HG03025 (cell line): ENCODE results near the gene HEMGN.
A peak's percentile ranks its signal among the peaks of the same experiment; 100 is the strongest.

Experiments
- ATAC-seq: cut with Tn5 transposase; IDR thresholded peaks from one replicate; pipeline ENCODE4 v1.9.1; 2021; ENCODE audit warnings: mild to moderate bottlenecking, moderate library complexity; ENCODE audit not compliant: unreplicated experiment, low FRiP score

Gene HEMGN

DNA sequence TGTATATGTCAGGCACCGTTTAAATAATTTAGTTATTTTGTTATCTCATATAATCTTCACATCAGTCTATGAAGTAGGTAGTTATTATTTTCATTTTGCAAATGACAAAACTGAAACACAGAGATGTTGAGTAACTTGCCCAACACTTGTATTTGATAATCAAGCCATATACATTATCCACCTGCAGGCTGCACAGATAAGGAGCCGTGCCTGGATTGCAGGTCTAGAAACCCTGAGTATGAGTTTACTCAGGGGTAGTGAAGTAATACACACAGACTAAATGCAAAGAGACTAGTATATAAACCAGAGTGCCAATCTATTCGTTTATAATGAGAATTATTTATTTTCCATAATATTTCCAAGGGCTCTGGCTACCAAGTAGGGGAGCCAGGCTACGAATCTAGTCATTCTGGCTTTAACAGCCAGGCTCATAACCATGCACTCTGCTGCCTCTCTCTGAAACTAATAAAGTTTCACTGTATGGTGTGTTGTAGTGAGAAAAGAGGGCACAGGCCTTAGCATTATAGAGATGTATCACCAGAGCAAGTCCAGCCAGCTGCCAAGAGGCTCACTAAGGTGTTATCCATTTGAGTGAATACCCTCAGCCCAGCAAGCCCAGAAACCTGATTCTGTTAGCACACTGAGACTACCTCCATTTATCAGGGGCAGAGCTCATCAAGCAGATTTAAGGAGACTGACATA is 4.5 kb downstream of the HEMGN start:
- ATAC-seq = no peak

GRCh38 chr9:97930972-97931371 is 7.0 kb downstream of the HEMGN start:
- no peak for ATAC-seq

DNA sequence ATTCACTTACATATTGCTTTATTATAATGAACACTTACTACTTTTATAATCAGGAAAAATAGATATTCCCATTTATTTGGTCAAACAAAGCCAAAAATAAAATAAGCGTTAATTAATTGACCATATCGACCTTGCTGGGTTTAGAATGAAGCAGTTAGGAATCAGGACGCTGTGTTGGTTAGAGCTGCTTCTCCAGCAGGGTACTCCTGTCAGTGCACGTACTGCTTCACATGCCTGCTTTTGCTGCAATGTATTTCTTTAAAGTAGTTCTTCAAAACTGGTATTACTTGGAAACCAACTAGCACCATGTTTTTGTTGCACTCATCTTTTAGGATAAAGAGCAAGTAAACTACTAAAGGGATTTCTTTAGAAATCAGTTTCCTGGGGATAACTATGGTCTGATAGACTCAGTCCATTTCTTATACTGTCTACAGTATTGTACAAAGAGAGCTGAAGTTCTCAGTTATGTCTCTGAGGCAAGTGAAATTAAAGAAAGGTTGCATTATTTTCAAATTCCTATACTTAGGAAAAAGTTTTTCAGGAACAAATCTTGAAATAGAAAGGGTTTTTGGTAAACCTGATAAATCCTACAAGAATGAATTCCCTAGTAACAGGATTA is 8.9 kb downstream of the HEMGN start:
- no peak for ATAC-seq

GRCh38 chr9:97925497-97926334 is 12.3 kb downstream of the HEMGN start:
- no peak for ATAC-seq

- no peak for ATAC-seq
Measured at GRCh38 chr9:97924386-97924785, 13.6 kb downstream of the HEMGN start.

DNA sequence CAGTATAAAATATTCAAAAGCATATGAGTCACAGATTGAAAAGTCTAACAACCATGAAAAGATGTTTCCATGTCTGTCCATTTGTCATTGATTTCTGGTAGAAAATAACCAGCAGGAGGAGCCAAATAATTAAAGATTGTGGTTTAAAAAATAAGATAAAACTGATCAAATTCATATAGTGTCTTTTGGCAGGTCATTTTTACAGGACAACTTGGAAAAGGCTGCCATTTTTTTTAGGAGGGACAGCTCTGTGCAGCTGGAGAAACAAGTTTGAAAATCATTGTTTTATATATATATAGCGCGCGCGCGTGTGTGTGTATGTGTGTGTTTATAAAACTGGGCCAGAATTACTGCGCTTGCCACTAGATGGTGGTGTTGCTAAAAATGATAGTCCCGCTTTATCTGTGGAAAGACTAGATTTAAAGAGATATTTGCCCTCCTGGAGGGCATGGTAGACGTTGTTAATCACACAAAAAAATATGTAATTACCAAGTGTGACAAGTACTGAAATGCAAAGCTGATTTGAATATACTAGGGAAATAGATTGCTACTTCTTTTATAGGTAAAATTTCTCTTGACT is 14.4 kb downstream of the HEMGN start:
- no peak for ATAC-seq

GRCh38 chr9:97921959-97922724 is 15.8 kb downstream of the HEMGN start, which contains the start of gene TRMO:
Gene TRMO (minus strand): TSS chr9:97922500. CDS start chr9:97922493, 7 bp downstream.
- peak; percentile 84 for ATAC-seq

- no peak for ATAC-seq
Measured at GRCh38 chr9:97919217-97919813, 18.7 kb downstream of the HEMGN start.

DNA sequence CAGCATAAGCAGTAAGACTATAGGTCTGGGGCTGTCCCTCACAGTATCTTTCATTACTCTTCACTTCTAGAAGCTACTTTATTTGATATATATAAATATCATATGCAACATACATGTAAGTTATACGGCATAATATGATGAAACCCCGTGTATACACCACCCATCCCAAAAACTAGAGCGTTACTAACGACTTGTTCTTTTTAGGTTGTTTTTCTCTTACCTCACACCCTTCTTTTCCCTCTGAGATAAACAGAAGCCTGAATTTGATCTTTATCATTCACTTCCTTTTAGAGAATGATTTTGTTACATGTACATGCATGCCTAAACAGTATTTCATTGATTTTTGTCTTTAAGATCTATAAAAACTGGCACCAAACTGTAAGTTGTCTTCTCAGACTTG is 19.4 kb downstream of the HEMGN start:
- ATAC-seq = no peak

DNA sequence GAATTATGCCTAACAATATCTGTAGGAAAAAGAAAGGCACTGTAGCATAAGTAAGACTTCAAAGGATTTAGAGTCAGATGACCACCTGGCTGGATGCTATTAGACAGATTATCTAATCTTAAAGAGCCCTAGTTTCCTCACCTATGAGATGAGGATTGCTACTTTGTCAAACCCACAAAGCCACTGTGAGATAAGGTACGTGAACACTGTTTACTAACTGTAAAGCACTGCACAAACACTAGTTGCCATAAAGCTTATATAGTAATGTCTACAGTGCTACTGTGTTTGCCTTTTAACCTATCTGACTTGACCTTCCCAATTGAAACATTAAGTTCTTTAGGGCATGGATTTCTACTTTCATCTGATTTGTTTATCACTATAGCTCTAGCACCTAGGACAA is 26.0 kb downstream of the HEMGN start:
- ATAC-seq = no peak

- no peak for ATAC-seq
Measured at GRCh38 chr9:97911528-97911927, 26.4 kb downstream of the HEMGN start.

DNA sequence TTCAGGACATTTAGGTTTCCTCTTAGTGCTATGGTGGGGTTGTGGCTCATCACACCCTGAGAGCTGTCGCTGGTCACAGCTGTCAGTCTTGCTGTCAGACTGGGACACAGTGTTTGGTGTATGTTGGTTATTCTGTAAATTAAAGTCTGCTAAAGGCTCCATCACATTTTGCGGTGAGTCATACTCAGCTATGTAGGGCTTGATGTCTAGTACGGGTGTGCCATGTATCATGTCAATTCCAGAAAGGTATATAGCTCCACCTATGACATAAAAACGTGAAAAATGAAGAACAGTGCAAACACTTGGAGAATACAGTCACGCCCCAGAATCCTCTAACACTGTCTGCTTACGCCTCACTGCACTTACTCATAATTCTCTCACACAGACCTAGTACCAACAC is 27.6 kb downstream of the HEMGN start:
- ATAC-seq = no peak

GRCh38 chr9:97908705-97909104 is 29.3 kb downstream of the HEMGN start:
- ATAC-seq = no peak

- no peak for ATAC-seq
Measured at GRCh38 chr9:97907632-97908031, 30.3 kb downstream of the HEMGN start.

DNA sequence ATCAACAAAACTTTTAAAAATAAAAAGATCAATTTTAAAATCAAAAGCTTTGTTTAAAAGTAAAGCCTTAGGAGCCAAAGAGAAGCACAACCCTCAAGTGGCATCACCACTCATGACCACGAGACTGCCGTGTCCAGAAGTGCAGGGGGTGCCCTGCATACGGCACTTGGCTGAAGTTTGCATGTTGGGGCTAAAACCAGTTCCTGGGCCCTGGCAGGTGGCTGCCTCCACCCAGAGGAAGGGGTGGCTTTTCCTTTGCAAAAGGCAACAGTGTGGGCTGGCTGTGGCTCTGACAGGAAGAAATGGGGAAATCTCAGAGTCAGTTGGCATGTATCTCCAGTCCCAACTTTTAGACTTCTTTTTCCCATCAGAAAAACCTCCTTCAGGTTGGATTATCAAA is 30.9 kb downstream of the HEMGN start:
- ATAC-seq = no peak

GRCh38 chr9:97906236-97906831 is 31.6 kb downstream of the HEMGN start:
- no peak for ATAC-seq

DNA sequence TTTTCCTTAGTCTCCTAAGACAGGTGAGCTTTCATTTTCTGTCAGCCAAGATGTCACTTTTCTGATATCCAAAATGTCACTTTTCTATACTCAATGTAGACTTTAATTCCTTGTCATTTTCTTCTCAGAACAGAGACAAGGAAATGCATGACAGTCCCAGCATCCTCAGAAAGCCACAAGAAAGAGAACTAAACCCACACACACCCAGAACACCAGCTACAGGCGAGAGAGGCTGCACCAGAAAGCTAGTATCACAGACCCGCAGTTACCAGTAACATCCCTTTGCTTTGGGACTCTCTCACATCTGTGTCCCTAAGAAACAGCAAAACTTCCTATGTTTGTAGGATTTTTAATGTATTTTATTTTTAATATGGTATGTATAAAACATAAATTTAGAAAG is 32.7 kb downstream of the HEMGN start:
- ATAC-seq = no peak

DNA sequence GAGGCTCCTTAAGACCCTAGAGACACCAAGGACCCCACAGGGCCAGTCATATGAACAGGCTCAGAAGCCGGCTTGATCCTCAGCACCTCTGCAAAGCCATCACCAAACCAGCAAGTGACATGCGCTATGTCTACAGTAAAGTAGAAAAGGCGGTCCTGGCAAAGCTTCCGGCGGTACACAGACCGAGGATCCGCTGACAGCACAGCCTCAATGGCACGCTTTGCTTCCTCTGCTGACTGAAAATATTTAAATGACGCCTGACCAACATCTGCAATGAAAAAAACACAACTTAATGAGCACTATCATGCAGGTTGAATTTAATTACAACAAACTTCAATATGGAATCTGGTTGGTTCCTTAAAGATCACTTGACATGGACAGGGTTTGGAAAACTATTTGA is 33.2 kb downstream of the HEMGN start:
- no peak for ATAC-seq

DNA sequence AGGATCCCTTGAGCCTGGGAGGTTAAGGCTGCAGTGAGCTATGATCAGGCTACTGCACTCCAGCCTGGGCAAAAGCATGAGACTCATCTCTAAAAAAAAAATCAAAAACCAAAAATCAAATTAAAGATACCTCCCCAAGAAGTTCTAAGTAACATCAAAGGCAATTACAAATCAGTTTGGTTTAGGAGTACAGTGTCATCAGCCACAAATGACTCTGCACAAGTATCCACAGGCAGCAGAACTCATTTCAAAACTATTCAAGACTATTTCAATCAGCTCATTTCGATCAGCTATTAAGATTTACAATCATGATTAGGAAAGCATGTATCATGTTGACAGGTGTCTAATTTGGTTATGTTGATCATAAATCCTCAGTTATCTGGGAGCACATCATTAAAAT is 34.8 kb downstream of the HEMGN start:
- no peak for ATAC-seq
